Peyer's patch (tissue), 4 donors: ENCODE data around the gene F7.

ENCODE experiments used
- CTCF ChIP-seq, 6 experiments: fragments of 450-650 bp in 4 of 6; fragments of 200-600 bp in 2 of 6; sonication (generic) in 1 of 6; IDR thresholded peaks; one replicate each; pipeline ENCODE4 v1.5.1; 2017 to 2019; ENCODE audit warnings: antibody characterized with exemption in 6 of 6, mild to moderate bottlenecking in 3 of 6, moderate library complexity in 1 of 6
- POLR2A ChIP-seq, 2 donors: fragments of 450-650 bp; IDR thresholded peaks; one replicate each; pipeline ENCODE4 v1.5.1; 2017; ENCODE audit warnings: antibody characterized with exemption in 2 of 2, mild to moderate bottlenecking in 2 of 2, moderate library complexity in 2 of 2

- TF ChIP-seq POLR2A (IDR thresholded peaks at IDR 0.05) (no peak), CTCF (IDR thresholded peaks at IDR 0.05) (no peak)
Measured at GRCh38 chr13:113110048-113110851, 4.7 kb downstream of the F7 start.
